ENCODE measurements around the gene PRG3. TPM values are rescaled to one million over a fixed set of nuclear protein-coding genes. Genes with fewer than 3 reads are reported as not detected.

PRG3 gene
- total and polyA plus RNA-seq, 2 of the 13 experiments (the other 11 are each of a cell fraction or from before 2014, with no cell fraction given), result not detected

GRCh38 chr11:57359896-57360690 is 20.9 kb downstream of the PRG3 start (continued):
- TF ChIP-seq RARA (CRISPR knock-in tag; IDR thresholded peaks at IDR 0.05) (0 out of 2 replicates have a peak, but pooled peaks have one; percentile 16), GZF1 (CRISPR knock-in tag; IDR thresholded peaks at IDR 0.05) (no peak), MED1 (CRISPR knock-in tag; IDR thresholded peaks at IDR 0.05) (no peak), SMARCC2 (IDR thresholded peaks at IDR 0.05) (no peak)
- TF ChIP-seq, protein P1, sequence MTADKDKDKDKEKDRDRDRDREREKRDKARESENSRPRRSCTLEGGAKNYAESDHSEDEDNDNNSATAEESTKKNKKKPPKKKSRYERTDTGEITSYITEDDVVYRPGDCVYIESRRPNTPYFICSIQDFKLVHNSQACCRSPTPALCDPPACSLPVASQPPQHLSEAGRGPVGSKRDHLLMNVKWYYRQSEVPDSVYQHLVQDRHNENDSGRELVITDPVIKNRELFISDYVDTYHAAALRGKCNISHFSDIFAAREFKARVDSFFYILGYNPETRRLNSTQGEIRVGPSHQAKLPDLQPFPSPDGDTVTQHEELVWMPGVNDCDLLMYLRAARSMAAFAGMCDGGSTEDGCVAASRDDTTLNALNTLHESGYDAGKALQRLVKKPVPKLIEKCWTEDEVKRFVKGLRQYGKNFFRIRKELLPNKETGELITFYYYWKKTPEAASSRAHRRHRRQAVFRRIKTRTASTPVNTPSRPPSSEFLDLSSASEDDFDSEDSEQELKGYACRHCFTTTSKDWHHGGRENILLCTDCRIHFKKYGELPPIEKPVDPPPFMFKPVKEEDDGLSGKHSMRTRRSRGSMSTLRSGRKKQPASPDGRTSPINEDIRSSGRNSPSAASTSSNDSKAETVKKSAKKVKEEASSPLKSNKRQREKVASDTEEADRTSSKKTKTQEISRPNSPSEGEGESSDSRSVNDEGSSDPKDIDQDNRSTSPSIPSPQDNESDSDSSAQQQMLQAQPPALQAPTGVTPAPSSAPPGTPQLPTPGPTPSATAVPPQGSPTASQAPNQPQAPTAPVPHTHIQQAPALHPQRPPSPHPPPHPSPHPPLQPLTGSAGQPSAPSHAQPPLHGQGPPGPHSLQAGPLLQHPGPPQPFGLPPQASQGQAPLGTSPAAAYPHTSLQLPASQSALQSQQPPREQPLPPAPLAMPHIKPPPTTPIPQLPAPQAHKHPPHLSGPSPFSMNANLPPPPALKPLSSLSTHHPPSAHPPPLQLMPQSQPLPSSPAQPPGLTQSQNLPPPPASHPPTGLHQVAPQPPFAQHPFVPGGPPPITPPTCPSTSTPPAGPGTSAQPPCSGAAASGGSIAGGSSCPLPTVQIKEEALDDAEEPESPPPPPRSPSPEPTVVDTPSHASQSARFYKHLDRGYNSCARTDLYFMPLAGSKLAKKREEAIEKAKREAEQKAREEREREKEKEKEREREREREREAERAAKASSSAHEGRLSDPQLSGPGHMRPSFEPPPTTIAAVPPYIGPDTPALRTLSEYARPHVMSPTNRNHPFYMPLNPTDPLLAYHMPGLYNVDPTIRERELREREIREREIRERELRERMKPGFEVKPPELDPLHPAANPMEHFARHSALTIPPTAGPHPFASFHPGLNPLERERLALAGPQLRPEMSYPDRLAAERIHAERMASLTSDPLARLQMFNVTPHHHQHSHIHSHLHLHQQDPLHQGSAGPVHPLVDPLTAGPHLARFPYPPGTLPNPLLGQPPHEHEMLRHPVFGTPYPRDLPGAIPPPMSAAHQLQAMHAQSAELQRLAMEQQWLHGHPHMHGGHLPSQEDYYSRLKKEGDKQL (CRISPR knock-in tag; IDR thresholded peaks at IDR 0.05; ENCODE audit: low read depth), result no peak

DNA sequence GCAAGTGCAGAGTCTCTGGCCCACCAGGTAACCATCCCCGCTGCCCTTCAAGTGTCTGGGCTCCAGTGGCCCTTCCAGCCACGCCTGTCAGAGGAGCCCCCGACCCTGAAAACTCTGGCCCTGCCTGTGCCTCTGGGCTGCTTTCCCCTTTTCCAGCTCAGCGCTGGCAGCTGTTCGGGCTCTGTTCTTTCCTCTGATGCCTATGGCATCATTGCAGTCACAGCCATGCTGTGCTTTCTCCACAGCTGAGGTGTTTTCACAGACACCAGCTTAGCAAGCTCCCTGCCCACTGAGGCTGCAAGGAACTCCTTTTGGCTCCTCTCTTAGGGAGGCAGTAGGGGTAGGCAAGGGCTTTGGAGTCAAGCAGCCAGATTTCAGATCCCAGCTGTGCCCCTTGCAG is 21.6 kb downstream of the PRG3 start:
- BruUV-seq (replicated peaks), result no TSS peak
- WGBS (ENCODE audit: low lambda C conversion rate), result 86% methylated on average over 2 of the region's 5 CpGs
- H3K27ac ChIP-seq (ENCODE audit: extremely low read length, insufficient read depth, low read length), result no peak overlapping the region
- POLR2A ChIA-PET, result interaction anchor here (1.1 to 2.0 kb wide), 2 partner anchors 95 to 99 kb away, joined by 3 to 4 read pairs; no protein-coding TSS in a partner anchor
- DNase-seq (ENCODE audit: low spot score) (no peak), ATAC-seq (no peak), FAIRE-seq (no peak)
- CTCF ChIA-PET (ENCODE audit: low intra/inter-chr PET ratio, low total read pairs), result no interaction called here
- H3K9me3 ChIP-seq (ENCODE audit: low read length), result no peaks in the 10 kb centered on the region
- intact Hi-C loops (cut with micrococcal nuclease; ENCODE audit: unreplicated experiment), result no loop called here
- no peak overlapping the region for H3K4me3 ChIP-seq (replicated peaks in 1 of 3; ENCODE audit: insufficient read depth in 1 of 3, low read depth in 2 of 3, low read length in 3 of 3)
- no peak overlapping the region for H3K4me2 ChIP-seq (ENCODE audit: low read depth, low read length)
- peaks cover 15% of the 10 kb centered on the region for H3K4me1 ChIP-seq (ENCODE audit: insufficient read depth, low read length)
- peaks cover 0 to 8% of the 10 kb centered on the region in 2 experiments; a peak in 2 of 5 replicates for H3K27me3 ChIP-seq (ENCODE audit: control insufficient read depth in 1 of 2, insufficient read depth in 2 of 2, low read length in 2 of 2)
- no peak overlapping the region for H2AFZ ChIP-seq (ENCODE audit: low read length)
- in situ Hi-C loops (cut with HindIII; ENCODE audit: extremely low pct_ligation_motif_present, low pct_unique_long_range_greater_than_20kb), result loop anchor here (10.0 kb wide), 1 partner anchor 515 kb away; no protein-coding TSS in a partner anchor
- no peaks in the 10 kb centered on the region for H4K20me1 ChIP-seq (ENCODE audit: insufficient read depth, low read length)
- no peak overlapping the region for H3K9ac ChIP-seq (ENCODE audit: insufficient read depth, low read depth, low read length)
- no peaks in the 10 kb centered on the region for H3K79me2 ChIP-seq (ENCODE audit: insufficient read depth, low read length)
- H3K36me3 ChIP-seq (replicated peaks in 1 of 2; ENCODE audit: control insufficient read depth in 1 of 2, insufficient read depth in 2 of 2, low read length in 2 of 2), result no peaks in the 10 kb centered on the region
- TF ChIP-seq PHF8 (CRISPR knock-in tag; IDR thresholded peaks at IDR 0.05) (no peak), ZNF598 (CRISPR knock-in tag; IDR thresholded peaks at IDR 0.05; ENCODE audit: borderline replicate concordance) (no peak), RFXAP (CRISPR knock-in tag; IDR thresholded peaks at IDR 0.05; ENCODE audit: borderline replicate concordance) (no peak), PRMT3 (CRISPR knock-in tag; IDR thresholded peaks at IDR 0.05; ENCODE audit: borderline replicate concordance, low read depth) (no peak), PAWR (CRISPR knock-in tag; IDR thresholded peaks at IDR 0.05; ENCODE audit: borderline replicate concordance) (no peak), ONECUT2 (CRISPR knock-in tag; IDR thresholded peaks at IDR 0.05) (no peak), SMARCC2 (IDR thresholded peaks at IDR 0.05) (no peak), ZMAT3 (CRISPR knock-in tag; conservative IDR thresholded peaks at IDR 0.05) (no peak), ZNF800 (CRISPR knock-in tag; IDR thresholded peaks at IDR 0.05) (no peak), RXRB (CRISPR knock-in tag; IDR thresholded peaks at IDR 0.05; ENCODE audit: borderline replicate concordance) (no peak)
- TF ChIP-seq, protein P2, sequence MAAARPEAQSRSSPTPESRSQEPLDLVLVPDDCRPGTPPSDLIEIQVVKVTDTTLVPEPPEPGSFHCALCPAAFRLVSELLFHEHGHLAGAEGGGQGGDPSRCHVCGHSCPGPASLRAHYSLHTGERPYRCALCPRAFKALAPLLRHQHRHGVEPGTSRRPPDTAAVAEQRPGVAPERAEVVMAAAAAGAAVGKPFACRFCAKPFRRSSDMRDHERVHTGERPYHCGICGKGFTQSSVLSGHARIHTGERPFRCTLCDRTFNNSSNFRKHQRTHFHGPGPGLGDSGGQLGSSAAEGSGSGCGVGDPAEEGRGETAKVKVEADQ (CRISPR knock-in tag; IDR thresholded peaks at IDR 0.05; ENCODE audit: borderline replicate concordance), result no peak

Measured in HepG2 (cell line).